Mesendoderm (in vitro differentiated cells): Measurements from ENCODE around the gene MRPL3.
"Not testable (repeated sequence)": the region's sequence is repeated elsewhere in the genome, so short reads cannot be mapped to it uniquely, and the experiment has no call there.

Experiments used
- DNase-seq: peaks from one replicate; pipeline ENCODE4 v3.0.0; 2013
- H2AK5ac ChIP-seq: 2 replicates; pipeline ENCODE4 v1.6.1; 2013; ENCODE audit warnings: low read length, inconsistent platforms
- H2BK120ac ChIP-seq: 2 replicates; pipeline ENCODE4 v1.6.1; 2013; ENCODE audit warnings: low read depth, mild to moderate bottlenecking, low read length, moderate library complexity, mixed read lengths
- H2BK15ac ChIP-seq: replicated peaks from 2 replicates; pipeline ENCODE4 v1.6.1; 2013; ENCODE audit warnings: low read depth, mild to moderate bottlenecking, moderate library complexity
- H2BK5ac ChIP-seq: 2 replicates; pipeline ENCODE4 v1.6.1; 2013; ENCODE audit warnings: low read length, inconsistent platforms
- H3K18ac ChIP-seq: 2 replicates; pipeline ENCODE4 v1.6.1; 2013; ENCODE audit warnings: mild to moderate bottlenecking, low read length, mixed read lengths
- H3K23ac ChIP-seq: one replicate; pipeline ENCODE4 v1.6.1; 2013; ENCODE audit warnings: low read length
- H3K27ac ChIP-seq: 2 replicates; pipeline ENCODE4 v1.5.1; 2013; ENCODE audit warnings: low read depth, mild to moderate bottlenecking, inconsistent platforms, low read length, moderate library complexity
- H3K27me3 ChIP-seq: 2 replicates; pipeline ENCODE4 v1.6.1; 2013; ENCODE audit warnings: low read length, control low read depth, mild to moderate bottlenecking, inconsistent platforms; ENCODE audit not compliant: insufficient read depth, poor library complexity
- H3K36me3 ChIP-seq: 2 replicates; pipeline ENCODE4 v1.6.1; 2013; ENCODE audit warnings: low read length, inconsistent platforms; ENCODE audit not compliant: control insufficient read depth, insufficient read depth
- H3K4ac ChIP-seq: one replicate; pipeline ENCODE4 v1.6.1; 2013; ENCODE audit warnings: low read depth, mild to moderate bottlenecking, low read length, moderate library complexity
- H3K4me1 ChIP-seq: 2 replicates; pipeline ENCODE4 v1.6.1; 2013; ENCODE audit warnings: low read depth, low read length, inconsistent platforms; ENCODE audit not compliant: control insufficient read depth
- H3K4me2 ChIP-seq: 2 replicates; pipeline ENCODE4 v1.6.1; 2013; ENCODE audit warnings: low read length
- H3K4me3 ChIP-seq: 2 replicates; pipeline ENCODE4 v1.5.1; 2013; ENCODE audit warnings: mild to moderate bottlenecking, low read length
- H3K56ac ChIP-seq: one replicate; pipeline ENCODE4 v1.6.1; 2013; ENCODE audit warnings: low read length
- H3K79me1 ChIP-seq: 2 replicates; pipeline ENCODE4 v1.6.1; 2013; ENCODE audit warnings: low read length, inconsistent platforms
- H3K79me2 ChIP-seq: 2 replicates; pipeline ENCODE4 v1.6.1; 2013; ENCODE audit warnings: mild to moderate bottlenecking, low read length; ENCODE audit not compliant: control insufficient read depth, insufficient read depth
- H3K9ac ChIP-seq: 2 replicates; pipeline ENCODE4 v1.6.1; 2013; ENCODE audit warnings: low read length, inconsistent platforms
- H4K5ac ChIP-seq: one replicate; pipeline ENCODE4 v1.6.1; 2013; ENCODE audit warnings: low read length
- H4K8ac ChIP-seq: one replicate; pipeline ENCODE4 v1.6.1; 2013; ENCODE audit warnings: low read depth, mild to moderate bottlenecking, control low read depth, low read length, moderate library complexity
- WGBS: extraction: QIAGEN DNeasy Blood & Tissue Kit; methylation state at CpG from one replicate; pipeline ENCODE4 v1.1.7; 2013; ENCODE audit warnings: low lambda C conversion rate, missing lambda C conversion rate; ENCODE audit not compliant: insufficient coverage; ENCODE audit errors: extremely low coverage; 5-methylcytosine and 5-hydroxymethylcytosine counted together

Gene MRPL3

DNA sequence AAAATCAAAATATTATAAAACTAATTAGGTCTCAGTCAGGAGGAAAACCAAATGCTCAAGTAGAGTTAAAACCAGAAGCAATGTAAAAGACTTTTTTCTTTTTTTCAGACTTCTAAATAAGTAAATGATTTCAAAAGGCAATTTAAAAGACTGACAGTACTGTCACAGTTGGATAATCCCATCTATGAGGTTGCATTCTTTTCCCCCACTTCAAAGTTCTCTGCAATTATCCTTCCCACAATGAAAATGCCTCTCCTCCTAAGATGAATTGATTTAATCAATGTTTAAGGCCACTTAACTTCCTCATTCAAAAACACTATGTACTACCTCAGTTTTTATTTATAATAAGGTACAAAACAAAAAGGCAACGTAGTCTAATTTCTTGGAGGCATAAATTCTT is 8.1 kb downstream of the MRPL3 start:
- Histone ChIP-seq H3K27ac (no peak overlapping the region), H3K4ac (no peak overlapping the region), H3K56ac (no peak overlapping the region), H3K9ac (no peak overlapping the region), H2AK5ac (no peak overlapping the region), H2BK15ac (no peak overlapping the region), H3K18ac (no peak overlapping the region), H3K27me3 (no peaks in the 10 kb centered on the region), H3K79me2 (peaks cover 14% of the 10 kb centered on the region), H3K4me1 (no peaks in the 10 kb centered on the region), H4K8ac (no peak overlapping the region), H3K23ac (no peak overlapping the region), H3K36me3 (peaks cover 7% of the 10 kb centered on the region), H3K4me3 (no peak overlapping the region), H4K5ac (no peak overlapping the region), H2BK120ac (no peak overlapping the region), H2BK5ac (no peak overlapping the region), H3K79me1 (peaks cover 16% of the 10 kb centered on the region), H3K4me2 (no peak overlapping the region)
- WGBS = no CpG with 5 or more reads among the region's 1 CpG
- no peak for DNase-seq

DNA sequence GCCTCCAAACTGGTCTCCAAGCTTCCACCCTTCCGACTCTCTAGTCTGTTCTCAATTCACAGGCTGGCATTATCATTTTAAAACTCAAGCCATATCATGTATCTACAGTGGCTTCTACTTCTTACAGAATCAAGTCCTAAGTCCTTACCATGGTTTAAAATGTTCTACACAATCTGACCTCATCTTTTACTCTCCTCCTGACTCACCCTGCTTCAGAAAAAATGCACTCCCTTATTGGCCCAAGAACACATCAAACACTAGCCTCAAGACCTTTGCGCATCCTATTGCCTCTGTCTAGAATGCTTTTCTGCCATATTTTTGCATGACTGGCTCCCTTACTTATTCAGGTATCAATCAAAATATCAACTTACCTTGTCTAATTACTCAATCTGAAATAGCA is 11.0 kb downstream of the MRPL3 start:
- H3K4me1 ChIP-seq = no peaks in the 10 kb centered on the region
- H3K18ac ChIP-seq = no peak overlapping the region
- no peak overlapping the region for H2BK120ac ChIP-seq
- H3K23ac ChIP-seq = no peak overlapping the region
- H2BK15ac ChIP-seq = no peak overlapping the region
- no peak overlapping the region for H2BK5ac ChIP-seq
- H2AK5ac ChIP-seq = no peak overlapping the region
- no peak overlapping the region for H3K9ac ChIP-seq
- H3K79me2 ChIP-seq = peaks cover 13% of the 10 kb centered on the region
- H3K79me1 ChIP-seq = peaks cover 14% of the 10 kb centered on the region
- H3K36me3 ChIP-seq = peaks cover 3% of the 10 kb centered on the region
- no peak for DNase-seq
- no peak overlapping the region for H4K5ac ChIP-seq
- WGBS = no CpG with 5 or more reads among the region's 2 CpGs
- H3K27me3 ChIP-seq = no peaks in the 10 kb centered on the region
- no peak overlapping the region for H3K4me3 ChIP-seq
- H3K4ac ChIP-seq = no peak overlapping the region
- no peak overlapping the region for H3K56ac ChIP-seq
- H4K8ac ChIP-seq = no peak overlapping the region
- H3K27ac ChIP-seq = no peak overlapping the region
- H3K4me2 ChIP-seq = no peak overlapping the region

DNA sequence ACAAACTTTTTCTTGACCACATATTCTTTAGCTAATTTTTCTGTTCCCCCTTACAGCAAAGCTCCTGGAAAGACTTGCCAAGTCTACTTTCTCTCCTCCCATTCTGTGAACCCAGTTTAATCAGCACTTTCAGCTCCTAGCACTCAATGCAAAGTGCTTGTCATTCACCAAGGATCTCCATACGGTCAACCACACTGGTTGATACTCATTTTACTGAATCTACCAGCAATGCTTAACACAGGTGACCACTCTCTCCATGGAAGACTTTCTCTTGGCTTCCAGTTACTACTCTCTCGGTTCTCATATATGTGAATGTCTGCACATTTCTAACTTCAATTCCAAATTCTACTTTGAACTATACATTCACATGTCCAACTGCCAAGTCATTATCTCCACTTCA is 11.7 kb downstream of the MRPL3 start:
- H4K8ac ChIP-seq = no peak overlapping the region
- H3K4me3 ChIP-seq = no peak overlapping the region
- no peak overlapping the region for H3K27ac ChIP-seq
- no peak overlapping the region for H2BK120ac ChIP-seq
- no peaks in the 10 kb centered on the region for H3K27me3 ChIP-seq
- H3K23ac ChIP-seq = no peak overlapping the region
- DNase-seq = no peak
- H2AK5ac ChIP-seq = no peak overlapping the region
- no peaks in the 10 kb centered on the region for H3K4me1 ChIP-seq
- H3K79me2 ChIP-seq = peaks cover 12% of the 10 kb centered on the region
- no peak overlapping the region for H2BK15ac ChIP-seq
- no peak overlapping the region for H2BK5ac ChIP-seq
- H3K56ac ChIP-seq = no peak overlapping the region
- H3K36me3 ChIP-seq = peaks cover 1% of the 10 kb centered on the region
- peaks cover 13% of the 10 kb centered on the region for H3K79me1 ChIP-seq
- H4K5ac ChIP-seq = no peak overlapping the region
- no CpG with 5 or more reads among the region's 2 CpGs for WGBS
- H3K18ac ChIP-seq = no peak overlapping the region
- H3K4ac ChIP-seq = no peak overlapping the region
- no peak overlapping the region for H3K9ac ChIP-seq
- H3K4me2 ChIP-seq = no peak overlapping the region

DNA sequence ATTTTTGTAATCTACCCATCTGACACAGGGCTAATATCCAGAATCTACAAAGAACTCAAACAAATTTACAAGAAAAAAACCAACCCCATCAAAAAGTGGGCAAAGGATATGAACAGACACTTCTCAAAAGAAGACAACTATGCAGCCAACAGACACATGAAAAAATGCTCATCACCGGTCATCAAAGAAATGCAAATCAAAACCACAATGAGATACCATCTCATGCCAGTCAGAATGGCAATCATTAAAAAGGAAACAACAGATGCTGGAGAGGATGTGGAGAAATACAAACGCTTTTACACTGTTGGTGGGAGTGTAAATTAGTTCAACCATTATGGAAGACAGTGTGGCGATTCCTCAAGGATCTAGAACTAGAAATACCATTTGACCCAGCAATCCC is 16.2 kb downstream of the MRPL3 start:
- no CpG with 5 or more reads among the region's 3 CpGs for WGBS
- not testable (repeated sequence) for H3K27ac ChIP-seq, H3K79me2 ChIP-seq, H2BK120ac ChIP-seq, H3K4me1 ChIP-seq, H3K4me3 ChIP-seq, DNase-seq, H3K23ac ChIP-seq, H4K8ac ChIP-seq, H4K5ac ChIP-seq, H3K27me3 ChIP-seq, H3K79me1 ChIP-seq, H3K4ac ChIP-seq, H2AK5ac ChIP-seq, H3K9ac ChIP-seq, H3K56ac ChIP-seq, H3K18ac ChIP-seq, H2BK5ac ChIP-seq, H3K4me2 ChIP-seq, H3K36me3 ChIP-seq, H2BK15ac ChIP-seq

DNA sequence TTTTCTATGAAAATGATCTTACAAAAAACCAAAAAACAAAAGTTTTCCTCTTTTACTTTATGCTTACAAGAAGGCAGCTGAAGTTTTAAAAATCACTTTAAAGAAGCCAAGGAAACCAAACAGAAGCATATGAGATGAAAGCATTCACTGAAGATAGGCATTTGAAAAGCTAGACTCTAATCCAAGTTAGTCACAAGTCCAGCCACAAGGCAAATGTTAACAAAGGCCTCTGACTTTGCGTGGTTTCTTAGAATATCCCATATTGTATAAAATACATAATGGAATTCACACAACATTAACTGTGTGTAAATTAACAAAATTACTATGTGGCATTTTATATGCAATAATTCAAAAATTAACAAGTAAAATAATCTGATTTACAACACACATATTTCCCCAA is 17.7 kb downstream of the MRPL3 start:
- H4K5ac ChIP-seq = no peak overlapping the region
- H3K18ac ChIP-seq = no peak overlapping the region
- no peak overlapping the region for H2AK5ac ChIP-seq
- no CpG with 5 or more reads among the region's 1 CpG for WGBS
- DNase-seq = no peak
- H3K4me1 ChIP-seq = no peaks in the 10 kb centered on the region
- H2BK120ac ChIP-seq = no peak overlapping the region
- no peak overlapping the region for H2BK15ac ChIP-seq
- no peak overlapping the region for H3K23ac ChIP-seq
- H3K56ac ChIP-seq = no peak overlapping the region
- no peak overlapping the region for H4K8ac ChIP-seq
- H3K79me2 ChIP-seq = peaks cover 7% of the 10 kb centered on the region
- no peak overlapping the region for H2BK5ac ChIP-seq
- H3K4me3 ChIP-seq = no peak overlapping the region
- no peak overlapping the region for H3K4ac ChIP-seq
- no peak overlapping the region for H3K4me2 ChIP-seq
- H3K36me3 ChIP-seq = peaks cover 2% of the 10 kb centered on the region
- no peak overlapping the region for H3K9ac ChIP-seq
- no peaks in the 10 kb centered on the region for H3K27me3 ChIP-seq
- H3K79me1 ChIP-seq = peaks cover 2% of the 10 kb centered on the region
- no peak overlapping the region for H3K27ac ChIP-seq

DNA sequence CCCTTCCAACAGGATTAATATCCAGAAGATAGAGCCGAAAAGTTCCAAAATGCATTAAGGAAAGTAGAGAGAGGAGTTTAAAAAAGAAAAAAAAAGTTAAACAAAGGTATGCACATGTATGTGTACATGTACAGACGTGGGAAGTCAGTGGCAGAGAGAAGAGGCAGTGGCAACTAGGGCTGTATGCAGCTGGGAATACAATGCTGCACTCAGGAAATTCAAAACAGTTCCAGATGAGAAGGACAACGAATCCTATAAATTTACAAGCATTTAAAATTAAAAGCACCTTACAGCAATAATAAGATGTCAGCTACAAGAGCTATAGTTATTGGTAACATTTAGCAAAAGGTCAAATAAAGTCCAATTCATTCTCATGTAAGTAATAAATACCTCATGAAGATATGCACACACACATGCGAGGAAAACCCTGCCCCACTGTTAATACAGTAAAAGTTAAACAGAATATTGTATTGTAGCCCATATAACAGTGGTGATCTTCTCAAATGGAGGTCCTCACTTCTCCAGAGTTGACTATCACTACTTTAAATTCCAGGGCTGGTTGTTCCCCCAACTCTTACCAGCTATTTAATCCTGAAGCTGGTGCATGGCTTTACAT is 18.2 kb downstream of the MRPL3 start:
- no peak overlapping the region for H3K9ac ChIP-seq
- H3K4ac ChIP-seq = no peak overlapping the region
- H2AK5ac ChIP-seq = no peak overlapping the region
- H2BK15ac ChIP-seq = no peak overlapping the region
- H3K4me3 ChIP-seq = no peak overlapping the region
- H2BK120ac ChIP-seq = no peak overlapping the region
- H3K56ac ChIP-seq = no peak overlapping the region
- H4K8ac ChIP-seq = no peak overlapping the region
- peaks cover 3% of the 10 kb centered on the region for H3K36me3 ChIP-seq
- H3K18ac ChIP-seq = no peak overlapping the region
- no peak overlapping the region for H3K23ac ChIP-seq
- no peak overlapping the region for H4K5ac ChIP-seq
- no peak for DNase-seq
- H3K4me1 ChIP-seq = no peaks in the 10 kb centered on the region
- H3K79me1 ChIP-seq = peaks cover 2% of the 10 kb centered on the region
- no peaks in the 10 kb centered on the region for H3K27me3 ChIP-seq
- no peak overlapping the region for H3K4me2 ChIP-seq
- WGBS = no CpG with 5 or more reads among the region's 4 CpGs
- no peak overlapping the region for H3K27ac ChIP-seq
- H2BK5ac ChIP-seq = no peak overlapping the region
- H3K79me2 ChIP-seq = peaks cover 8% of the 10 kb centered on the region
